Right lobe of liver (tissue), 4 donors: Measurements from ENCODE around the gene EXOC2.

Source experiments
- POLR2A ChIP-seq: fragments of 450-650 bp; IDR thresholded peaks from one replicate; pipeline ENCODE4 v1.6.1; 2017; ENCODE audit warnings: antibody characterized with exemption, mild to moderate bottlenecking
- TF ChIP-seq, protein P1 (sequence below), 4 donors: fragments of 200-600 bp in 3 of 4; fragments of 450-650 bp in 1 of 4; IDR thresholded peaks; one replicate each; pipeline versions ENCODE4 v1.5.1 to v1.8.0; 2016 to 2022; ENCODE audit warnings: antibody characterized with exemption in 4 of 4, mild to moderate bottlenecking in 2 of 4
- donor health status: DM: no; HTN: no; CAD: no.
- donor health status: DM: no; HTN: no; CAD: no.
- donor health status: DM: no; HTN: yes; CAD: no.

DNA sequence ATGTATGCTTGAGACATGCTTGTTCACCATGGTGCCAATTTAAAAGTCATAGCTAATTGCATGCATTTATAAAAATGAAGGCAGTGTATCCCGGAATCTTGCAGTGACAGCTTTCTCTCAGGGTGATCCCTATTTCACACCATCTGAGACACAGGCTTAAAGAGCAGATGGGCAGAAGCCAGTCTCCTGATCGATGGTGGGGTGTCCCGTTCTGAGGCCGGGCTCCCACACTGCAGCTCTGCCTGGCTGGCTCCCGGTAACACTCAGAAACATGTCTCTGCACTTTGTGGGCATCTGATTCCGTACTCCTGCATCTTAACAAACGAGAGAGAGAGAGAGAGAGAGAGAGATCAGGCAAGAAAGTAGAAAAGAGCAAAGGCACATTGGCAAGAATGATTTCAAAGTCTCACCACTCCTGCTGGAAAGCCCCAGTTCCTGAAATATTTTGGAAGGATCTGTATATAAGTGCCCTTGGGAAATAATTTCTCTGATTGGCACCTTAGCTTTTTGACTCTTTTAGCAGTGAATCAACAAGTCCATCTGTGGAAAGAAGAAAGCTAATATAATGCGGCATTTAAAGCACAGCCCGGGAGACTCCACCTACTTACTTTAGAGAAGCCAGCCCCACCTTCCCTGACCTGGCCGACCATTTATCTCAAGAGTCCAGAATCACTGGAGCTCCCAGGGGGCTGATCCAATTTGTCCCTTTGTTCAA, 36.8 kb upstream of the EXOC2 start:
- TF ChIP-seq, protein P1, sequence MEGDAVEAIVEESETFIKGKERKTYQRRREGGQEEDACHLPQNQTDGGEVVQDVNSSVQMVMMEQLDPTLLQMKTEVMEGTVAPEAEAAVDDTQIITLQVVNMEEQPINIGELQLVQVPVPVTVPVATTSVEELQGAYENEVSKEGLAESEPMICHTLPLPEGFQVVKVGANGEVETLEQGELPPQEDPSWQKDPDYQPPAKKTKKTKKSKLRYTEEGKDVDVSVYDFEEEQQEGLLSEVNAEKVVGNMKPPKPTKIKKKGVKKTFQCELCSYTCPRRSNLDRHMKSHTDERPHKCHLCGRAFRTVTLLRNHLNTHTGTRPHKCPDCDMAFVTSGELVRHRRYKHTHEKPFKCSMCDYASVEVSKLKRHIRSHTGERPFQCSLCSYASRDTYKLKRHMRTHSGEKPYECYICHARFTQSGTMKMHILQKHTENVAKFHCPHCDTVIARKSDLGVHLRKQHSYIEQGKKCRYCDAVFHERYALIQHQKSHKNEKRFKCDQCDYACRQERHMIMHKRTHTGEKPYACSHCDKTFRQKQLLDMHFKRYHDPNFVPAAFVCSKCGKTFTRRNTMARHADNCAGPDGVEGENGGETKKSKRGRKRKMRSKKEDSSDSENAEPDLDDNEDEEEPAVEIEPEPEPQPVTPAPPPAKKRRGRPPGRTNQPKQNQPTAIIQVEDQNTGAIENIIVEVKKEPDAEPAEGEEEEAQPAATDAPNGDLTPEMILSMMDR (IDR thresholded peaks at IDR 0.05) = no peak
- no peak for TF ChIP-seq POLR2A
